GM06990 (cell line): Measurements from ENCODE around the gene PARP15.

ENCODE experiments used
- DNase-seq: peaks from one replicate; pipeline ENCODE4 v3.0.0-alpha.2; 2011; ENCODE audit not compliant: insufficient read length; ENCODE audit errors: extremely low read depth
- H3K27me3 ChIP-seq: replicated peaks from 2 replicates; pipeline ENCODE4 v1.6.0; 2011; ENCODE audit warnings: low read length; ENCODE audit not compliant: control insufficient read depth, insufficient read depth
- H3K36me3 ChIP-seq: 2 replicates; pipeline ENCODE4 v1.5.1; 2011; ENCODE audit warnings: low read length; ENCODE audit not compliant: control insufficient read depth, insufficient read depth
- H3K4me3 ChIP-seq: replicated peaks from 2 replicates; pipeline ENCODE4 v1.5.1; 2011; ENCODE audit warnings: low read depth, mild to moderate bottlenecking, control low read depth, low read length
- TF ChIP-seq, protein P1 (sequence below): IDR thresholded peaks from 2 replicates; pipeline ENCODE4 v1.5.1; 2011; ENCODE audit warnings: low read length, control low read depth, mild to moderate bottlenecking, inconsistent platforms; ENCODE audit not compliant: insufficient read depth, poor library complexity, severe bottlenecking

Gene PARP15

DNA sequence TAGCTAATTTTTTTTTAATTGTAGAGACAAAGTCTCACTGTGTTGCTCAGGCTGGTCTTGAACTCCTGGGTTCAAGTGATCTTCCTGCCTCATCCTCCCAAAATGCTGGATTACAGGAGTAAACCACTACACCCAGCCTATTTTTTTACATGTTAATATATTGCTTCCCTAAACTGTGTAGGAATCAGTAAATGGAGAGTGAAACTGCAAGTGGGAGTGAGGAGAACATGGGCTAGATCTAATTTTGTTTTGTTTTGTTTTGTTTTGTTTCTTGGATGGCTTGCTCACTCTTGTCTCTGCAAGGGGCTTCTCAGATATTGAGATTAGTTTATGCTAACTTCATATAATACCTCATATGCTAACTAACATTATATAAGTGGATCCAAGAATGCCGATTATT lies 31.5 kb downstream of the PARP15 start:
- H3K27me3 ChIP-seq, result no peaks in the 10 kb centered on the region
- TF ChIP-seq, protein P1, sequence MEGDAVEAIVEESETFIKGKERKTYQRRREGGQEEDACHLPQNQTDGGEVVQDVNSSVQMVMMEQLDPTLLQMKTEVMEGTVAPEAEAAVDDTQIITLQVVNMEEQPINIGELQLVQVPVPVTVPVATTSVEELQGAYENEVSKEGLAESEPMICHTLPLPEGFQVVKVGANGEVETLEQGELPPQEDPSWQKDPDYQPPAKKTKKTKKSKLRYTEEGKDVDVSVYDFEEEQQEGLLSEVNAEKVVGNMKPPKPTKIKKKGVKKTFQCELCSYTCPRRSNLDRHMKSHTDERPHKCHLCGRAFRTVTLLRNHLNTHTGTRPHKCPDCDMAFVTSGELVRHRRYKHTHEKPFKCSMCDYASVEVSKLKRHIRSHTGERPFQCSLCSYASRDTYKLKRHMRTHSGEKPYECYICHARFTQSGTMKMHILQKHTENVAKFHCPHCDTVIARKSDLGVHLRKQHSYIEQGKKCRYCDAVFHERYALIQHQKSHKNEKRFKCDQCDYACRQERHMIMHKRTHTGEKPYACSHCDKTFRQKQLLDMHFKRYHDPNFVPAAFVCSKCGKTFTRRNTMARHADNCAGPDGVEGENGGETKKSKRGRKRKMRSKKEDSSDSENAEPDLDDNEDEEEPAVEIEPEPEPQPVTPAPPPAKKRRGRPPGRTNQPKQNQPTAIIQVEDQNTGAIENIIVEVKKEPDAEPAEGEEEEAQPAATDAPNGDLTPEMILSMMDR, result no peak
- no peak for DNase-seq
- H3K4me3 ChIP-seq, result no peak overlapping the region
- peaks cover 3% of the 10 kb centered on the region for H3K36me3 ChIP-seq

DNA sequence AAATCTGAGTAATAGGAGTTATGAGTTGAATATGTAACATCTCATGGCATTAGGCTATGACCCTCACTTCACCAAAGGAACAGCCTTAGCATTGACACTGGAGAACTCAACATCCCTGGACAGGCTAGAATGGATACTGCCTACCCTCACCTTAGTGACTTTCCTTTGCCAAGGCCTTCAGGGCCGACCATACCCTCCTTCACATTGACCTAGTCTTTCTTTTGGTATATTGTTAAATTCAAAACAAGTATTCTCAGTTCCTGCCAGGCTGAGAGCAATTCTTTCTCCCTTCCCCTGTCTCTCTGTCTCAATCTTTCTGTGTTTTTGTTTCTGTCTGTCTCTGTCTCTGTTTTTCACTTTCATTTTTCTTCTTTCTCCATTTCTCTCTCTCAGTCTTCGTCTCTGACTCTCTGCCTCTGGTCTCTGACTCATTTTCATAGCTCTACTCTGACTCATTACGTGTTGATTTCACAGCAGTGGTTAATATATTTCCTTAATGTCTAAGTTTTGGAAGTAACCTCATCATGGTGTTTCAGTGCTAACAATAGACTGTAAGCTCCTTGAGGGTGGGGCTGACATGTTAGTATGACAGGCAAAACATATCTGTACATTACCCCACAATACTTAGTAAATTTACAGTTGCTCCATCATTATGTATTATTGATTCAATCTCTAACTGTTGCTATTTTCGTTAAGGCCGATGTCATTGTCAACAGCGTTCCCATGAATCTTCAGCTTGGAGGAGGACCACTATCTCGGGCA lies 32.5 kb downstream of the PARP15 start:
- Histone ChIP-seq H3K4me3 (peak overlapping the region; percentile 18; the same call in 1 of the 2 replicates), H3K36me3 (peaks cover 4% of the 10 kb centered on the region), H3K27me3 (no peaks in the 10 kb centered on the region)
- peak; percentile 78 for DNase-seq
- TF ChIP-seq, protein P1, result no peak

DNA sequence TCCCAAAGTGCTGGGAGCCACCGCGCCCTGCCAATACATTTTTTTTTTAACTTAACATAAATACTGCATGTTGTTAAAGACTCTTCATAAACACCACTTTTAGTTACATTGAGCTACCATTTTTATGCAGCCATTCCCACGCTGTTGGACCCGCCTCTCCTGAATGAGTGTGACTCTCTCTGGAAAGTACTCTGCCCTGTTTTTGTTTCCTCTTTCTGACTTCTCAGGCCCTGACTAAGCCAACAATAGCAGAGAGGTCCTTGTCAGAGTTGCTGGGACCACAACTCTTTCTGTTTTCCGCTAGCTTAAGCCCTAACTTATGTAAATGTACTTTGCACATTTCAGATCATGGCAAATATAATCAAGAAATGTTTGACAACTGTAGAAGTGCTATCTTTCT lies 35.2 kb downstream of the PARP15 start:
- Histone ChIP-seq H3K36me3 (peaks cover 4% of the 10 kb centered on the region), H3K27me3 (no peaks in the 10 kb centered on the region), H3K4me3 (no peak overlapping the region)
- TF ChIP-seq, protein P1, result no peak
- no peak for DNase-seq

DNA sequence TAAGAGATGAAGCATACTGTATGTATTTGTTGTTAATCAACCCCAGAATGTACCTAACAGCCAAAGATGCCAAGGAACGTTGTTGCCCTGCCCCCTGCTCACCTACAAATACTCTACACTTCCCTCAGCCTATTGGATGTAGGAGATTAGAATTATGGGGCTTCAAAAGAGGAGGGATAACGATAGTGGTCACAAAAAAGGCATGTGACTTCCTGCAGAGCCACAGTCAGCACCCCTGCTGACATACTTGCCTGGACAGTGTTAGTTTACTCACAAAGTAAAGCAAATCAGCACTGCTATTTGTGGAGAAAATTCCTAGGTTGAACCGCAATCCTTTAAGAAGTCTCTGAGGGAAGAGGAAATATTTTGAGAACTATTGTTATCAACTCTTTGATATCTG lies 37.9 kb downstream of the PARP15 start:
- H3K36me3 ChIP-seq, result peaks cover 7% of the 10 kb centered on the region
- H3K4me3 ChIP-seq, result no peak overlapping the region
- no peak for DNase-seq

DNA sequence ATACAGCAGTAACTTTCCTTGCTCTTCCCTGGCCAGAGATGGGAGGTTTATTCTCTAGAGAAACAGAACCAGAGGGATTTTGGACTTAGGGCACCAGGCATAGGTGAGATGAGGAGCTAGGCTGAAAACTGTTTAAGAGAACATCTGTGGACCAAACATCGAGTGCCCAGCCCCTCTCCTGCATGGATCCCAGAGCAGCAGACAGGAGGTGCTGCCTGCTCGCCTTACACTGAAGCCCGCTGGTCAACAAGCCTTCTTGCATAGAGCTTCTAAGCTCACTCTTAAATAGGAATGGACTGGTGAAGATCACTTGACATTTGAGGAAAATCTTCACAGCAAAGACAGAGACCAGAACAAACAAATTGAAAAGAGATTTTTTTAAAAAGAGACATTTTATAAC lies 41.2 kb downstream of the PARP15 start:
- TF ChIP-seq, protein P1, result no peak

More for the DNA sequence above, 37.9 kb downstream of the PARP15 start:
- H3K27me3 ChIP-seq, result no peaks in the 10 kb centered on the region
- TF ChIP-seq, protein P1, result no peak

More for the DNA sequence above, 41.2 kb downstream of the PARP15 start:
- Histone ChIP-seq H3K4me3 (no peak overlapping the region), H3K27me3 (no peaks in the 10 kb centered on the region), H3K36me3 (peaks cover 7% of the 10 kb centered on the region)
- no peak for DNase-seq
